ENCODE data around the gene P2RY8.

The P2RY8 gene

GRCh38 chrX:1417921-1418771 lies 118.8 kb downstream of the P2RY8 start:
- no peak for DNase-seq (ENCODE audit: low read depth)

- DNase-seq (ENCODE audit: low read depth): no peak
These were observed 119.8 kb downstream of the P2RY8 start for GRCh38 chrX:1416965-1417760.

GRCh38 chrX:1416327-1416784 lies 120.6 kb downstream of the P2RY8 start:
- DNase-seq (ENCODE audit: low read depth): no peak
